Measurements from ENCODE around the gene SMTNL2.
"Not testable (repeated sequence)": the region's sequence is repeated elsewhere in the genome, so short reads cannot be mapped to it uniquely, and the experiment has no call there.

SMTNL2 gene

DNA sequence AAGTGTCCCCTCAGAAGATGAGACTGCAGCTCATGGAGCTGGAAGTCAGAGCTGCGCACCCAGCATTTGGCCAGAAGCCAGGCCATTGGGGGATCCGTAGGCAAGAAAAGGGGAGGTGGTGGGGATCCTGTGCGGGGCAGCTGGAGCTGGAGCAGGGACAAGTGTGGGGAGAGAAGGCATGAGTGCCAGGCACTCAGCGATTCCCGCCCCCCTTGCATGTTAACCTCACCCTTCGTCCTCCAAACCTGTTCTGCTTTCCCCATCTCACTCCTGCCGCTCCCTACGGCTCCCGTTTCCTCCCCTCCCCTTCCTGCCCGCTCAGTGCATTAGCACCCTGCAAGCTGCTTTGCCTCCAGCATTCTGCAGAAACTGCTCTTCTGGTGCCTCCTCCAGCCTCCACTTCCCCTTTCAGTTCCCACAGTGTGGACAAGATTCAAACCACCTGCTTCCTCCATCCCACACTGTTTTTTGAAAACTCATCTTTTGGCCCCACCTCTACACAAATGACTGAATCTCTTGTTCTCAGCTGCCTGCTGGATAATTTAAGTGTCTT lies 51.6 kb downstream of the SMTNL2 start:
- DNase-seq (ENCODE audit: low spot score), result no peak

DNA sequence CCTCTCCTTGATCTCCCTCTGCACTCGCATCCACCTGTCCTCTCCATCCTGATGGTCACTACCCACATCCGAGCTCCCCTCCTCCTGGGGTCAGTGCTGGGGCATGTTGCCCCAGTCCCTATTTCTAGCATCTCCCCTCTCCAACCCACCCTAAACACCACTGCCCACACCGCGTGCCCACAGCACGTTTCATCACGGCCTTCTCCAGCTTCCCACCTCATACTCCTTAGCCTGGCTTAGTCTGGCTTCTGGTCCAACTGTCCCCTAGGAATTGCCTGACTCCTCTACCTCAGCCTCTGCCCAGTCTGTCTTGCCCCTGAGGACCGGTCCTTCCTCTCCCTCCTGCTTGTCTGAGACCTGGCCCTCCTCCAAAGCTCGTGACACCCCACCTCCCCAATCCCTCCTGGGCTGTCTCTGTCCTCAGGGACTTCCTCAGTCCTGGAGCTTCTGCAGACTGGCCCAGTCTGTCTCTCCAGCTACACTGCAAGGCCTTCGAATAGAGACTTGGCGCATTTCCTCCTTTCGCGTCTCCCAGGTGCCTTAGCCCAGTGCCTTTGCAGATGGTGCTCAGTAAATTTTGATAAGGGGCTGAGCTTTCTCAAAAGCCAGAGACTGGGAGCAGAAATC lies 52.3 kb downstream of the SMTNL2 start:
- no peak for DNase-seq (ENCODE audit: low spot score)

- not testable (repeated sequence) for DNase-seq (ENCODE audit: low spot score)
These were observed 54.4 kb downstream of the SMTNL2 start for GRCh38 chr17:4638766-4639165.

- not testable (repeated sequence) for DNase-seq (ENCODE audit: low spot score)
These were observed 55.2 kb downstream of the SMTNL2 start for GRCh38 chr17:4639301-4640059.

GRCh38 chr17:4640569-4641188 lies 56.4 kb downstream of the SMTNL2 start:
- DNase-seq (ENCODE audit: low spot score), result not testable (repeated sequence)

DNA sequence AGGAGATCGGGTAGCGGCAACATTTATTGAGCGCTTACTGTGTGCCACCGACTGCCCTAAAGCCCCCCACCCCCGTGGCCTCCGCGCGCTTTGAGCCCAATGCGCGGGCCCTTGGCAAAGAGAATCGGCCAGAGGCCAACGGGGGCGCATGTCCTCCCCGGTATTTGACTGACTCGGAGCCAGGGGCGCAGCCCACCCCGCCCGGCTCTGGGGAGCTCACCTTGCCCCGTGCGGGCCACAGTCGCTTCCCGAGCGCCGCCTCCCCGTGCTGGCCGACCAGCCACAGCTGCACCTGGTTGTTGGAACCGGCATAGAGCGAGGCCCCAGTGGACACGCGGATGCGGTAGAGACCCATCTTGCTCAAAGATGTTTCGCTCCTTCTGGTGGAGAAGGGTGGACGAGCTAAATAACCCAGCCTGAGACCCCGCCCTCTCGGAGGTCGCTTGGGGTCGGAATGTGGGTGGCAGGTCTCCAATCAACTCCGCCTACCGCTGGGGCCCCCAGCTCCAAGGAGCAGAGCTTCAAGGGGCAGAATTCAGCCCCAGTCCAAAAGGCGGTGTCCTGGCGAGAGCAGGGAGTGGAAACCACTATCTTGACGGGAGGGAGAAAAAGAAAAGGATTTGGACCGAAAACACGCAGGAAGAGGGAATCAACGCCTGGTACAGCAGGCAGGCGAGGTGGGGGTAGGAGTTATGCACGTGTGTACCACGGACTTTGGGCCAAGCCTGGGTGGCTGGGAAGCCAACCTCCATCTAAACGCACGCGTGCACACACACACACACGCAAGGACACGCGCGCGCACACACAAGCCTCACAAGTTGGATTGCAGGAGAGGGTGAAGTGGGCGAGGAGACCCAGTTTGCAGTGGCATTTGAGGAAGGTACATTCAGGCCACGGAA lies 57.2 kb downstream of the SMTNL2 start, which contains the start of gene ALOX15:
TSS of gene ALOX15 (minus strand) at position 382 of the 899 bp plus-strand sequence. CDS start at position 355, 27 bp downstream.
- DNase-seq (ENCODE audit: low spot score), result no peak

GRCh38 chr17:4642286-4642685 lies 58.0 kb downstream of the SMTNL2 start:
- DNase-seq (ENCODE audit: low spot score), result no peak

DNA sequence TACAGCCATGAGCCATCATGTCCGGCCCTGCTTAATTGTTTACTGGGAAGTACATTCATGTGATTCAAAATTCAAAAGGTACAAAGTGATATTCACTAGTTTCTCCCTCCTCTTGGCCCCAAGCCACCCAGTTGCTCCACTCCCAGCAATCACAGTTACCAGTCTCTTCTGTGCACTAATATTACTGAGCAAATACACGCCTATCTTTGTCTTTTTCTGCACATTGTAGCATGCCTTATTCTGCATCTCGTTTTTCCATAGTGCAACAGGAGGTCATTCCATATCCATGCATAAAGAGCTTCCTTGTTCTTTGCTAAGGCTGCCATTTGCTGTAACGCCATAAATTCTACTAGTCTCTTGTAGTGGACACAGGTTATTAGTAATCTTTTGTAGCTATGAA lies 59.3 kb downstream of the SMTNL2 start:
- no peak for DNase-seq (ENCODE audit: low spot score)

GRCh38 chr17:4645642-4646041 lies 61.3 kb downstream of the SMTNL2 start:
- no peak for DNase-seq (ENCODE audit: low spot score)

GRCh38 chr17:4648741-4649140 lies 64.4 kb downstream of the SMTNL2 start:
- DNase-seq (ENCODE audit: low spot score), result no peak

- DNase-seq (ENCODE audit: low spot score), result no peak
These were observed 68.7 kb downstream of the SMTNL2 start for GRCh38 chr17:4652997-4653396.

DNA sequence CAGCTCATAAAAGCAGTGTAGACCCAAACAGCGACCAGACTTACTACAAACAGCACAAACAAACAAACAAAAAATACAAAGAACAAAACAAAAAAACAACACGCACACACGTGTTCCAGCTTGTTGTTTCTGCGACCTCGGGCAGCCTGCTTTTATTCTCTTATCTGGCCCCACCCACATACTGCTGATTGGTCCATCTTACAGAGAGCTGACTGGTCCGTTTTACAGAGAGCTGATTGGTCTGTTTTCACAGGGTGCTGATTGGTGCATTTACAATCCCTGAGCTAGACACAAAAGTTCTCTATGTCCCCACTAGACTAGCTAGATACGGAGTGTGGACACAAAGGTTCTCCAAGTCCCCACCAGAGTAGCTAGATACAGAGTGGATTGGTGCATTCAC lies 71.6 kb downstream of the SMTNL2 start:
- not testable (repeated sequence) for DNase-seq (ENCODE audit: low spot score)

- no peak for DNase-seq (ENCODE audit: low spot score)
These were observed 73.3 kb downstream of the SMTNL2 start for GRCh38 chr17:4657678-4658077.

Measured in LoVo (cell line).